Cerebellar cortex (tissue), 1 donor: ENCODE measurements around the gene PLCL1.

Experiments
- DNase-seq: peaks from one replicate; pipeline ENCODE4 v3.0.0-alpha.2; 2015; ENCODE audit warnings: low spot score

Gene PLCL1

DNA sequence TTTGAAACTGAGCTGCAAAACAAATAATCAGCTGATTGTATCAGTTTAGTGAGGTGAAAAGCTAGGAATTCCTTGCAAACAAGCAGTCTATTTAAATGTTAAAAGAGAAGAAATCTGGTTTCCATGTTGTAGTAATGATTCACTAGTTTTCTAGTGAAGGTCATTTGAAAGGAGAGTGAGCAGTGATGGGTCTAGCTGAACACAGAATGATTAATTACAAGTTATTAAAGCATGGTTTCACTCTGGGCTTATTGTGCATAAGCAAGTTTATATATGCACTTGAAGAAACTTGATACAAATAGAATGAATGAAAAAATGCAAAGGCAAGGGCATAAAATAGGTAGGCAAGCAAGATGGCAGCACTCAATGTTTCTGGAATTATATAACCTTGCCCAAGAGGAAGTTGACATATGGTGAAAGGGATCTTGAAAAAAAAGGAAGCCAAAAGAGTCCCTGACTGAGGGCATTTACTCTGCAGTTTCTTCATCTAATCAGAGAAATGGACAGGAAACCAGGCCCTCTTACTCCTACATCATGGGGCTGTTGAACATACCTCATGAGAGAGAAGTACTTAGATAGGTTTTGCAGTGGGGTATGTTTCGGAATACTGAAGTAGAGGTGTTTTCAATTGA is 53.2 kb downstream of the PLCL1 start:
- no peak for DNase-seq

DNA sequence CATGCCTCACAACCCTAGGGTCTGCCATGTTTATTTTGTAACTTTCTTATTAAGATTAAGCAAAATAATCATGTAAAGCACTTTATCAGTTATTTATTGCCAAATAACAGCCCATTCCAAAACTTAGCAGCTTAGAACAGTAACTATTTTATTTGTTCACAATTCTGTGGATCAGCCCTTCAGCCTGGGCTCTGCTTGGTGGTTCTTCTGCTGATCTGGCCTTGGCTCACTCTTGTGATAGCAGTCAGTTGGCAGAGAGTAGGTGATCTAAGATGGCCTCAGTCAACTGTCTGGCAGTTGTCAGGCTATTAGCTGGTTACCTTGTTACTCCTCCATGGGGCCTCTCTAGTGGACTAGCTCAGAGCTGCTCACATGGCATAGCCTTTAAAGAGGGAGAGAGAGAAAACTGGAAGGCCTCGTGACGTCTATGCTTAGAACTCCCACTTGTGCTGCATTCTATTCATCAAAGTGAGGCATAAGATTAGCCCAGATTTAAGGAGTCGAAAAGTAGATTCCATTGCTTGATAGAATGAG is 54.3 kb downstream of the PLCL1 start:
- DNase-seq, result no peak

DNA sequence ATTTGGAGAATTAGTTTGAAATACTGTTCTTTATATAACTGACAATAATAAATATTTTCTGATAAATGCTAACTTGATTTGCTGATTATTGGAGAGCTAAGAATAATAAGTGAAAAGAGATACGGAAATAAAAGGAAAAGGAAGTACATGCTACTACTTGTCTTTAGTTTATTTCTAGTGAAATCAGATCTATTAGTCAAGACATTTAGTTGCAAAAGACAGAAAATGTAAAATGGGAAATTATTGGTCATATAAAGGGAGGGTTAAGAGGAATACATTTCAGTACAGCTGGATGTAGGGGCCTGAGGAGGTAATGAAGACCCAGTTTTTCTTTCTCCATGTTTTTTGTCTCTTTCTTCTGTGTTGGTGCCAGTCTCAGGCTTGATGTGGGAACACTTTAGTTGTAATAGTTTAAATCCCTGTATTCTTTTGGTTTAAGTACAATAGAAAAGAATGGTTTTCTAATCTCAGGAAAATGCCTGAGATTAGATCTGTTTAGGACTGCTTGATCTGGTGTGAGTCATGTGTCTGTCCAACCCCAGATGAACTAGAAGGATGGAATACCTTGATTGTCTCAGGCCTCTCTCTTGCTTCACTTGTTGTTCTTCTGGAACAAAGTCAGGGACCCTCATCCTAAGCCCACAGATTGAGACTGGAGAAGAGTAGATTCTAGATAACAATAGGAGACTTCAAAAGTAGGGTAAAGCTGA is 58.0 kb downstream of the PLCL1 start:
- DNase-seq, result no peak

DNA sequence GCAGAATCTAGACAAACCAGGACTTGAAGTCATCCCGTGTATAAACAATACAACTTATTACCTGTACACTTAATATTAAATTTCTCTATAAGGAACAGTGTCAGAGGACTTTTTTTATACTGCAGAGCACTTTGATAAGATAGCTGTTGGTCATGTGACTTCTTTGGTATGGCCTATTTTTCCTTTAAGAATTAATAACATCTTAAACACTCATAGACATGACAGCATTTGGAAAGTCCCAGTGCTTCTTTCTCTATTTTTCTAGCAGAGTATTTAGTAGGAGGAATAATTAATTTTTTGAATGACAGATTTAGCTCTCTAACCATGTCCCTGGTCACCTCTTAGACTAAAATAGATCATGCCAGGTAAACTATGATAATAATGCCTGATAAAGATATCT is 59.4 kb downstream of the PLCL1 start:
- no peak for DNase-seq

DNA sequence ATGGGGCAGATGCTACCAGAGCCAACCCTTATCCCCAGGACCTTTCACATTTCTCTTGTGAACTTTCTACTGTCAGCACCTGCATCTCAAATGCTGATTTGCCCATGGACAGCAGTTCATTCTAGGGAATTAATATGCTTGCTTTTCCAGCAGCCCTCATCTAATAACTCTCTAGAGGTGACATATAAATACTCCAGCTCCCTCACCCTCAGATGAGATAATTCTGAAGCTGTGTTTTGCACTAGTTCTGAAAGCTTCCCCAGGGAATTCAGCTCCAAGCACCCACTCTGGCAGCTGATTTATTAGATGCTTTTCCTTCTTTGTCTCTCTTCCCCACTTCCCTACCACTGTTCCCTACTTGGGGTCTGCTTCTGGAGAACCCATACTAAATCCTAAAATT is 62.1 kb downstream of the PLCL1 start:
- DNase-seq, result no peak

GRCh38 chr2:197867033-197867432 is 62.6 kb downstream of the PLCL1 start:
- no peak for DNase-seq

- DNase-seq, result no peak
Measured at GRCh38 chr2:197867624-197868023, 63.2 kb downstream of the PLCL1 start.

DNA sequence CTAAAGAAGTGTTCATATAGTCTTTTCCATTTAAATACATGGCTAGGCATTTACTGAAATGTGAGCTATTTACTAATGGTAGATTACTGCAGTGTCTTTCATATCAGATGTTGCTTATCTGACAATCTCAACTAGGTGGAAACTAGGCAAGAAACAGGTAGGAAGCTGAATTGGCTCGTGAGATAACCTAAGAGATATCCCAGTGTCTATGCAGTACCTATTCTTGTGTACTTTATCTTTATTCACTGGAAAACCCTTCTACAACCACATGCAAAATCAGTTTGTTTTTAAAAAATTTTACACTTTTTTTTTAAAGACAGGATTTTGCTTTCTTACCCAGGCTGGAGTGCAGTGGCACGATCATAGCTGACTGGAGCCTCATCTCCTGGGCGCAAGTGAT is 63.8 kb downstream of the PLCL1 start:
- no peak for DNase-seq

GRCh38 chr2:197869041-197869440 is 64.6 kb downstream of the PLCL1 start:
- DNase-seq, result no peak

DNA sequence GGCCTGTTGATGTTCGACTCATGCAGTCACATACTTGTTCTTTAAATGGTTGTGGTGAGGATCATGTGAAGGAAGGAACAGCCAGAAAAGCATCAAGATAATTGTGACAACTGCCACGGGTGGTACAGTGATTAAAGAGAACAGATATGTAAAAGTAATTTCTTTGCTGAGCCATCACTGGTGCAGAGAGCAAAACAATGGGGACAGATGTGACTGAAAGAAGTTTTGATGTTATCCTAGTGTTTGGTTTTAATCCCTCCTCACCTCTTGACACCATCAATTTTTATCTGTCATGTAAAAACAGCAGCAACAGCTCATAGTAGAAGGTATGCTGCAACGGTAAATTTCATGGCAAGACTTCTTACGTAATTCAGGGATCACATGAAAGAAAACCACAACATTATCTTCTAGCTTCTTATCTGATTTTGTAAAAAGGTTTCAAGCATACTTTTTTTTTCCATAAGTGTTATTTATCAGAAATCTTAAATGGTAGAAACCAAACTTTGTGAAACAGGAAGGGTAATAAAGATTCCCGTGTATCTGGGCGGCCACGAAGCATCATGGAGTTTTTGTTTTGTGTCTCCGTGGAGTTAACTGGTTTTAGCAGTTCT is 65.2 kb downstream of the PLCL1 start:
- no peak for DNase-seq

GRCh38 chr2:197870137-197870536 is 65.7 kb downstream of the PLCL1 start:
- DNase-seq, result no peak

DNA sequence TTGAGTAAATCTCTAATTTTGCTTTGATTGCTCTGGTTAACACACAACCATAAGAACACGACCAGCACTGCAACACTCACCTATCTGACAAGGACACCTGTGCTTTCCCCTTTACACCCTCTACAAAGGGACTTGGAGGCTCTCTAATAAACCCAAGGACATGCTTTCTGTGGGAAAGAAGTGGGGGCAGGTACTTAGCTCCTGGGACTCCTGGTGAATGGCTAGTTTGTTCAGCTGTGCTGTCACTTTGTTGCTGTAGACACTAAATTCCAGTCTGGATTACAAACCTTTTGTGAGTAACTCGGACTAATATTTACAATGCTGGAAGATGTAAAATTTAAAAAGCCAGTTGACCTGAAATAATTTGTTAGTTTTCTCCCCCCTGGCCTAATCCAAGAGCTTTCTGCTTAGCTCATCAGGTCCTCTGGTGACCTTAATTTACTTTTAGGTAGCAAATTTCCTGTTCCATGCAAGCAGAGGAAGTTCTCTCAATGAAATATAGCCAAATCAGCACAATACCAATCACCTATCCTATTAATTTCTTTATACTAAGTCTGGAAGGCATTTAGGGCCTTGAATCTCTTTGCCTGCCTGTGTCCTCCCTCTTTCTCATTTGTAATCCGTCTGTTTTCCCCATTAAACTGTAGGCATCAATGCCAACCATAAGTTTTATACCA is 67.5 kb downstream of the PLCL1 start:
- DNase-seq, result no peak

DNA sequence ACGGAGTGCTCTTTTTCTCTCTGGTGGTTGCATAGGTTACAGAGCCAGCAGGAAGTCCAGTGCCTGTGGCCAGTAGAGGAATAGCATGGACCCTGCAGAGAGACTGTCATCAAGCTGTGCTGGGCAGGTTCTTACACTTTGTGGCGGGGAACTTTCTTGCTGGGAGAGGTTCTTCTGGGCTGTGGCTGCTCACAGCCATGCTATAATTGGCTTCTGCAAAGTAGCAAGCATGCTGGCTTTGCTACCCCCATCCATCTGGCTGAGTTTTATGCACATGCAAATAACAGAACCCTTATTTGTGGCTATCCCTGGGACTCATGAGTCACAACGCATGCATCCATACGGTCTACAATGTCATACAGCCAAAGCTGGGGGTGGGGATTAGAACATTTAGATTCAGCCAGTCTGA is 68.9 kb downstream of the PLCL1 start:
- peak; percentile 24 for DNase-seq

GRCh38 chr2:197875763-197876162 is 71.4 kb downstream of the PLCL1 start:
- DNase-seq, result no peak

GRCh38 chr2:197876524-197876923 is 72.1 kb downstream of the PLCL1 start:
- no peak for DNase-seq

DNA sequence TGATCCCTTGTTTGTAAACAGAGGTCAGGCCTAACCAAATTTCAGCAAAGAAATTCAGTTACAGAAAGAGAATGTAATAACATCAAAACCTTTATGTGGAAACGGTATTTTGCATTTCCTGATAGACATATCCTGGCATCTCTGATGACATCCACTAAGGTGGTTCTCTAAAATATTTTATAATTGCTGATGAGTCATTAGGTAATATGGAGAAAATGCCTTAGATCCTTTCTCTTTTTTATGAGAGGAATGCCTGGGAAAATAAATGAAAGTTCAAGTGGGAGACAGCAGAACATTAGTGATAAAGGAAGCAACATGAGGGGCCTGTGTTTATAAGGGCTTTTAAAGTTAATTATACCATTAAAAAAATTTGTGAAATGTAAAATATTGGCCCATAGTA is 72.6 kb downstream of the PLCL1 start:
- DNase-seq, result no peak

- no peak for DNase-seq
Measured at GRCh38 chr2:197878792-197879191, 74.4 kb downstream of the PLCL1 start.

- DNase-seq, result no peak
Measured at GRCh38 chr2:197879812-197880408, 75.5 kb downstream of the PLCL1 start.

DNA sequence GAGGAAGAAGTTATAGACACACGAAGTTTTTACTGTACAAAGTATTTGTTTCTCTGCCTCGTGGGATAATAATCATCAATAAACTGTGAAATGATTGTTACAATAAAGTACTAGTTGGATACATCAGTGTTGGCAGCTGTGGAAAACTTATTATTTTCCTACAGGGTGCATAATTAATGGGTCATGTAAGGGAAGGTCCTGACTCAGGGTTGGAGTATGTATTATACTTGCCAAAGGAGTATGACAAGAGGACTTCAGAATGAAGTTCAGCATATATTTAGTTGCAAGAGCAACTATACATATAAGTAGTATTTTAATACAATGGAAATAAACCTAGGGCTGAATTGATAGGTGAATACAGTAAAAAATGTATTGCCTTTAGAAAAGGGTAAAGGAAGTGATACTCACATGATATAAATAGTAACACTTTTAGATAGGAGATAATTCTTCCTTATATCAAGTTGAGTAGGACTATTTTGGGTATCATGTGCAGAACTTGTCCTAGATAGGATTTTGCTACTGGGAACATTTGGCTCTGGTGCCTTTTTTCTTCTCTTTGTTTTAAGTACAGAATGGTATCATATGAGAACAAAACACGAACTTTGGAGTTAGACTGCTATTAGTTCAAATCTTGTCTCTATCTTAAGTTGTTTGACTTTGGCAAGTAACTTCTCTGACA is 79.1 kb downstream of the PLCL1 start:
- no peak for DNase-seq

- DNase-seq, result no peak
Measured at GRCh38 chr2:197884252-197884651, 79.9 kb downstream of the PLCL1 start.

- DNase-seq, result no peak
Measured at GRCh38 chr2:197885126-197885525, 80.7 kb downstream of the PLCL1 start.

DNA sequence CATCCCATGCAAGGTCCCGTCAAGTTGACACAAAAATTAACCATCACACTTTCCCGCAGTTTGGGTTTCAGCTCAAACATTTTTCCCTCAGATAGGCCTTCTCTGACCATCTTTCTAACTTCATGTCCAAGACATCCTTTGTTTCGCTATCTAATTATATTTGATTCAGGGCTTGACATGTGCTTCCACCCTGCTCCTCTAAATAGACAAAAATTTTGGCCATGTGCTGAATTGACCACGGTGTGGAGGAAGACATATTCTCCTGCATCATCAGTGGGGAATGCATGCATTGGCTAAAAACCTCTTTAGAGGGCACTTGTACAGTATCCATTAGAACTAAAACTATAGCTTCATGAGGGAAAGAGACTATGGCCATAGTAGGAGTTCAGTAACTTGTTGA is 81.2 kb downstream of the PLCL1 start:
- DNase-seq, result no peak
